Measurements from ENCODE around the gene CEP112.

- TF ChIP-seq, protein P1, sequence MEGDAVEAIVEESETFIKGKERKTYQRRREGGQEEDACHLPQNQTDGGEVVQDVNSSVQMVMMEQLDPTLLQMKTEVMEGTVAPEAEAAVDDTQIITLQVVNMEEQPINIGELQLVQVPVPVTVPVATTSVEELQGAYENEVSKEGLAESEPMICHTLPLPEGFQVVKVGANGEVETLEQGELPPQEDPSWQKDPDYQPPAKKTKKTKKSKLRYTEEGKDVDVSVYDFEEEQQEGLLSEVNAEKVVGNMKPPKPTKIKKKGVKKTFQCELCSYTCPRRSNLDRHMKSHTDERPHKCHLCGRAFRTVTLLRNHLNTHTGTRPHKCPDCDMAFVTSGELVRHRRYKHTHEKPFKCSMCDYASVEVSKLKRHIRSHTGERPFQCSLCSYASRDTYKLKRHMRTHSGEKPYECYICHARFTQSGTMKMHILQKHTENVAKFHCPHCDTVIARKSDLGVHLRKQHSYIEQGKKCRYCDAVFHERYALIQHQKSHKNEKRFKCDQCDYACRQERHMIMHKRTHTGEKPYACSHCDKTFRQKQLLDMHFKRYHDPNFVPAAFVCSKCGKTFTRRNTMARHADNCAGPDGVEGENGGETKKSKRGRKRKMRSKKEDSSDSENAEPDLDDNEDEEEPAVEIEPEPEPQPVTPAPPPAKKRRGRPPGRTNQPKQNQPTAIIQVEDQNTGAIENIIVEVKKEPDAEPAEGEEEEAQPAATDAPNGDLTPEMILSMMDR (IDR thresholded peaks at IDR 0.05; ENCODE audit: control extremely low read depth in 1 of 3, insufficient read depth in 1 of 3, low read depth in 1 of 3, low read length in 3 of 3) = no peak
- TF ChIP-seq TBP (IDR thresholded peaks at IDR 0.05; ENCODE audit: low read depth, low read length) (no peak), YY1 (IDR thresholded peaks at IDR 0.05; ENCODE audit: low read depth, low read length) (no peak), CEBPB (IDR thresholded peaks at IDR 0.05; ENCODE audit: low read depth, low read length) (no peak)
Measured at GRCh38 chr17:66187718-66188117, 4.2 kb downstream of the CEP112 start.

Measured in H1 (cell line).